Transverse colon (tissue), 4 donors: ENCODE results near the gene HSD11B2.

Experiments
- POLR2A ChIP-seq: fragments of 450-650 bp; IDR thresholded peaks from one replicate; pipeline ENCODE4 v1.6.1; 2016; ENCODE audit warnings: antibody characterized with exemption, mild to moderate bottlenecking, moderate library complexity
- POLR2AphosphoS5 ChIP-seq, 3 donors: sonication (generic); formaldehyde crosslinking; IDR thresholded peaks; one replicate each; pipeline ENCODE4 v1.6.1; 2016; ENCODE audit warnings: antibody characterized with exemption in 3 of 3
- TF ChIP-seq, protein P1 (sequence below), 5 experiments: fragments of 200-600 bp in 3 of 5; fragments of 450-650 bp in 2 of 5; sonication (generic) in 3 of 5; IDR thresholded peaks; 1 replicate in 2 of 5; 2 replicates in 3 of 5; pipeline ENCODE4 v1.5.1; 2016 to 2017; ENCODE audit warnings: antibody characterized with exemption in 5 of 5, inconsistent platforms in 3 of 5, mild to moderate bottlenecking in 2 of 5, moderate library complexity in 1 of 5

GRCh38 chr16:67468731-67469130 lies 37.8 kb downstream of the HSD11B2 start:
- TF ChIP-seq, protein P1, sequence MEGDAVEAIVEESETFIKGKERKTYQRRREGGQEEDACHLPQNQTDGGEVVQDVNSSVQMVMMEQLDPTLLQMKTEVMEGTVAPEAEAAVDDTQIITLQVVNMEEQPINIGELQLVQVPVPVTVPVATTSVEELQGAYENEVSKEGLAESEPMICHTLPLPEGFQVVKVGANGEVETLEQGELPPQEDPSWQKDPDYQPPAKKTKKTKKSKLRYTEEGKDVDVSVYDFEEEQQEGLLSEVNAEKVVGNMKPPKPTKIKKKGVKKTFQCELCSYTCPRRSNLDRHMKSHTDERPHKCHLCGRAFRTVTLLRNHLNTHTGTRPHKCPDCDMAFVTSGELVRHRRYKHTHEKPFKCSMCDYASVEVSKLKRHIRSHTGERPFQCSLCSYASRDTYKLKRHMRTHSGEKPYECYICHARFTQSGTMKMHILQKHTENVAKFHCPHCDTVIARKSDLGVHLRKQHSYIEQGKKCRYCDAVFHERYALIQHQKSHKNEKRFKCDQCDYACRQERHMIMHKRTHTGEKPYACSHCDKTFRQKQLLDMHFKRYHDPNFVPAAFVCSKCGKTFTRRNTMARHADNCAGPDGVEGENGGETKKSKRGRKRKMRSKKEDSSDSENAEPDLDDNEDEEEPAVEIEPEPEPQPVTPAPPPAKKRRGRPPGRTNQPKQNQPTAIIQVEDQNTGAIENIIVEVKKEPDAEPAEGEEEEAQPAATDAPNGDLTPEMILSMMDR (IDR thresholded peaks at IDR 0.05): no peak
- TF ChIP-seq POLR2A (no peak), POLR2AphosphoS5 (IDR thresholded peaks at IDR 0.05) (no peak)
